ENCODE measurements around the gene CES2. TPM values are rescaled to one million over a fixed set of nuclear protein-coding genes. Genes with fewer than 3 reads are reported as not detected.

Gene CES2
- total and polyA plus RNA-seq, 10 donors, result 8.0 to 48.1 (median 32.1) TPM

GRCh38 chr16:66948134-66948836 lies 13.0 kb downstream of the CES2 start:
- DNase-seq, result no peak
- Histone ChIP-seq H3K36me3 (peaks cover 0 to 12% (median 8%) of the 10 kb centered on the region in 6 donors), H3K27ac (no peak overlapping the region), H3K4me3 (peak overlapping the region; percentile 33 to 70 (median 46)), H3K4me1 (peaks cover 5 to 28% (median 21%) of the 10 kb centered on the region in 6 donors), H3K27me3 (replicated peaks in 1 of 7) (peaks cover 0 to 53% (median 17%) of the 10 kb centered on the region in 7 donors), H3K9me3 (peaks cover 0 to 5% (median 0%) of the 10 kb centered on the region in 8 donors)
- intact Hi-C loops (cut with DNase I; ENCODE audit: low total_unique reads), result no loop called here
- WGBS, 5 donors, result 0 to 8% (median 4%) methylated on average over 18 to 44 of the region's 44 CpGs
- TF ChIP-seq POLR2AphosphoS5 (IDR thresholded peaks at IDR 0.05) (peak in 1 of 3 donors; percentile 6), POLR2A (IDR thresholded peaks at IDR 0.05) (no peak)

- WGBS, 5 donors, result 9 to 45% (median 21%) methylated on average over 11 to 21 of the region's 21 CpGs
Measured at GRCh38 chr16:66948837-66949225, 13.5 kb downstream of the CES2 start.

GRCh38 chr16:66949472-66949871 lies 14.2 kb downstream of the CES2 start:
- WGBS, 5 donors, result 68 to 90% (median 73%) methylated on average over 6 of the region's 6 CpGs
- no peaks in the 10 kb centered on the region for H3K36me3 ChIP-seq
- H3K9me3 ChIP-seq, result peaks cover 0 to 5% (median 0%) of the 10 kb centered on the region in 8 donors
- H3K27me3 ChIP-seq (replicated peaks in 1 of 7), result peaks cover 0 to 60% (median 17%) of the 10 kb centered on the region in 7 donors
- H3K4me3 ChIP-seq, result no peak overlapping the region
- no peak for TF ChIP-seq POLR2A (IDR thresholded peaks at IDR 0.05)
- TF ChIP-seq CTCF (IDR thresholded peaks at IDR 0.05 in 8 of 11, conservative IDR thresholded peaks at IDR 0.05 in 3 of 11), result no peak
- TF ChIP-seq POLR2AphosphoS5 (IDR thresholded peaks at IDR 0.05), result no peak
- H3K4me1 ChIP-seq, result peaks cover 5 to 28% (median 21%) of the 10 kb centered on the region in 6 donors
- intact Hi-C loops (cut with DNase I; ENCODE audit: low total_unique reads), result no loop called here
- no peak for DNase-seq
- no peak overlapping the region for H3K27ac ChIP-seq

More at GRCh38 chr16:66948837-66949225, 13.5 kb downstream of the CES2 start:
- Histone ChIP-seq H3K4me1 (peaks cover 5 to 28% (median 21%) of the 10 kb centered on the region in 6 donors), H3K27ac (no peak overlapping the region), H3K9me3 (peaks cover 0 to 5% (median 0%) of the 10 kb centered on the region in 8 donors), H3K27me3 (replicated peaks in 1 of 7) (peaks cover 0 to 59% (median 17%) of the 10 kb centered on the region in 7 donors), H3K36me3 (peaks cover 0 to 6% (median 2%) of the 10 kb centered on the region in 6 donors), H3K4me3 (peak overlapping the region in 6 of 8 donors; percentile 41 to 70 (median 49))
- intact Hi-C loops (cut with DNase I; ENCODE audit: low total_unique reads), result no loop called here
- no peak for DNase-seq
- no peak for TF ChIP-seq POLR2AphosphoS5 (IDR thresholded peaks at IDR 0.05)
- no peak for TF ChIP-seq POLR2A (IDR thresholded peaks at IDR 0.05)
- no peak for TF ChIP-seq CTCF (IDR thresholded peaks at IDR 0.05 in 8 of 11, conservative IDR thresholded peaks at IDR 0.05 in 3 of 11)

GRCh38 chr16:66950437-66950836 lies 15.1 kb downstream of the CES2 start:
- WGBS, 5 donors, result 63 to 72% (median 69%) methylated on average over 2 of the region's 2 CpGs
- Histone ChIP-seq H3K36me3 (no peaks in the 10 kb centered on the region), H3K27me3 (replicated peaks in 1 of 7) (peaks cover 0 to 60% (median 17%) of the 10 kb centered on the region in 7 donors), H3K27ac (no peak overlapping the region), H3K4me1 (peaks cover 5 to 28% (median 21%) of the 10 kb centered on the region in 6 donors), H3K9me3 (peaks cover 0 to 5% (median 0%) of the 10 kb centered on the region in 8 donors), H3K4me3 (no peak overlapping the region)
- no peak for DNase-seq
- intact Hi-C loops (cut with DNase I; ENCODE audit: low total_unique reads), result no loop called here
- TF ChIP-seq CTCF (IDR thresholded peaks at IDR 0.05 in 8 of 11, conservative IDR thresholded peaks at IDR 0.05 in 3 of 11) (no peak), POLR2A (IDR thresholded peaks at IDR 0.05) (no peak), POLR2AphosphoS5 (IDR thresholded peaks at IDR 0.05) (no peak)
